Pancreas (tissue), 10 donors: ENCODE results near the gene CCDC63. TPM values are rescaled to one million over a fixed set of nuclear protein-coding genes. Genes with fewer than 3 reads are reported as not detected.

Experiments
- ATAC-seq, 4 donors: fragments of 200-7000 bp; cut with Tn5 transposase; one replicate each; pipeline versions ENCODE4 v1.8.0 to v1.9.1; 2020; ENCODE audit warnings: mild to moderate bottlenecking in 4 of 4, moderate library complexity in 4 of 4
- DNase-seq, 6 donors: peaks; one replicate each; pipeline ENCODE4 v3.0.0-alpha.2; 2020
- FAIRE-seq: peaks from 2 replicates; lab custom pipeline; 2012; peaks lifted over from hg19 to GRCh38; lab: Jason Lieb, UNC
- H3K27ac ChIP-seq, 4 donors: fragments of 200-600 bp; sonication (generic); 1 replicate in 3 of 4; 2 replicates in 1 of 4; pipeline versions ENCODE4 v1.5.0 to v1.8.0; 2020
- H3K27me3 ChIP-seq, 4 donors: fragments of 200-600 bp; one replicate each; pipeline ENCODE4 v1.8.0; 2021
- H3K36me3 ChIP-seq, 3 donors: fragments of 200-600 bp; sonication (generic) in 1 of 3; one replicate each; pipeline versions ENCODE4 v1.5.0 to v1.8.0; 2020 to 2021
- H3K4me1 ChIP-seq, 3 donors: fragments of 200-600 bp; one replicate each; pipeline ENCODE4 v1.8.0; 2021
- H3K4me3 ChIP-seq, 4 donors: fragments of 200-600 bp; sonication (generic) in 2 of 4; one replicate each; pipeline versions ENCODE4 v1.5.0 to v1.8.0; 2020 to 2021
- H3K9me3 ChIP-seq, 4 donors: fragments of 200-600 bp; one replicate each; pipeline ENCODE4 v1.8.0; 2021
- WGBS, 2 donors: extraction: QIAGEN DNeasy Blood & Tissue Kit; methylation state at CpG; one replicate each; pipeline ENCODE4 v1.1.7; 2013; 5-methylcytosine and 5-hydroxymethylcytosine counted together
- intact Hi-C, 3 donors: fragments of 100-400 bp; cut with DNase I; formaldehyde crosslinking; loops; one replicate each; pipeline versions ENCODE4 v1.11.1 to v1.14.2; 2022
- polyA plus RNA-seq, 2 donors: library from polyadenylated mRNA; stranded (reverse); fragments of 200-250 nt; gene quantifications; one replicate each; pipeline ENCODE4 v1.2.3, GENCODE V29; 2013
- total RNA-seq, 6 donors: library from RNA; stranded (reverse); fragmentation: NEBNext Ultra II Directional in 4 of 6; extraction: Animal tissue kit (Norgen Biotek cat#: 25700) in 4 of 6; gene quantifications; one replicate each; pipeline versions ENCODE4 v1.2.1 to v1.2.4, GENCODE V29; 2021 to 2023
- TF ChIP-seq, protein P1 (sequence below), 4 donors: fragments of 200-600 bp; sonication (generic) in 3 of 4; IDR thresholded peaks; one replicate each; pipeline versions ENCODE4 v1.5.0 to v1.8.0; 2021; ENCODE audit warnings: antibody characterized with exemption in 4 of 4
- donor health status: healthy with polysubstance abuse.
- donor health status: DM: no; HTN: no; CAD: no; lungs with moderate emphysema.
- donor health status: DM: no; HTN: no; CAD: no.
- donor health status: control.
- donor health status: control.
- donor health status: Bipolar disorder and iron deficiency.
- donor health status: DM: yes; HTN: yes; CAD: no.
- donor health status: DM: no; HTN: no; CAD: no.
- donor health status: DM: no; HTN: no; CAD: no.
- donor health status: DM: yes; HTN: yes; CAD: no.

The CCDC63 gene
- total and polyA plus RNA-seq, 8 donors, result not detected

DNA sequence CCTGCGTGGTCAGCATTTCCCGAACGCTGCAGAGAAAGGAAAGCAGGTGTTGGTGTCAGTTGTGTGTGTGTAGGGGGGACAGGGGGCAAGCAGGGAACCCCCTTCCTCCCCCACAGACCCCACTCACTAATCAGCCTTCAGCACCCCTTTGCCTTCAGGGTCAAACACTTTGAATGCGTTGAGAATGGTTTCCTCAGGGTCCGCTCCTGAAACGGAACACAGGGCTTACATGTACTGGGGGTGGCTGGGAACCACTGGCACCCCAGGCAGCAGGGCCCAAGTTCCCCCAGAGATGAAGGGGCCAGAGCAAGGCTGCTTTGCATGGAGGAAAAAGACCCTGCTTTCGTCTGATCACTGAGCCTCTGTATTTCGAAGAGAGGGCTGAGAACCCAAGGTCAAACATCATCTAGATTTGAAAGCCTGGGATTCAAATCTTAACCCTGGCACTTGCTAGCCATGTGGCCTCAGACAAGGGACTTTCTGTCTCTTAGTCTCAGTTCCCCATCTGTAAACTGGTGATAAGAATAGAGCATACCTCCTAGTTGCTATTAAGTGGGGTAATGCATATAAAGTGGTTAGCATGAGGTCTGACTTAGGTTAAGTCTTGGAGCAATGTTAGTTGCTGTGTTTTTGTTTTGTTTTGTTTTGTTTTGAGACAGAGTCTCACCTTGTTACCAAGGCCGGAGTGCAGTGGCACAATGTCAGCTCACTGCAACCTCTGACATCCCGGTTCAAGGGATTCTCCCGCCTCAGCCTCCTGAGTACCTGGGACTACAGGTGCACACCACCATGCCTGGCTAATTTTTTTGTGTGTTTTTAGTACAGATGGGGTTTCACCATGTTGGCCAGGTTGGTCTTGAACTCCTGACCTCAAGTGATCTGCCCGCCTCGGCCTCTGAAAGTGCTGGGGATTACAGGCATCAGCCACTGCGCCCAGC is 66.6 kb downstream of the CCDC63 start:
- ATAC-seq, result no peak
- intact Hi-C loops, result no loop called here
- no peak overlapping the region for H3K4me3 ChIP-seq
- no peak overlapping the region for H3K27ac ChIP-seq
- TF ChIP-seq, protein P1, sequence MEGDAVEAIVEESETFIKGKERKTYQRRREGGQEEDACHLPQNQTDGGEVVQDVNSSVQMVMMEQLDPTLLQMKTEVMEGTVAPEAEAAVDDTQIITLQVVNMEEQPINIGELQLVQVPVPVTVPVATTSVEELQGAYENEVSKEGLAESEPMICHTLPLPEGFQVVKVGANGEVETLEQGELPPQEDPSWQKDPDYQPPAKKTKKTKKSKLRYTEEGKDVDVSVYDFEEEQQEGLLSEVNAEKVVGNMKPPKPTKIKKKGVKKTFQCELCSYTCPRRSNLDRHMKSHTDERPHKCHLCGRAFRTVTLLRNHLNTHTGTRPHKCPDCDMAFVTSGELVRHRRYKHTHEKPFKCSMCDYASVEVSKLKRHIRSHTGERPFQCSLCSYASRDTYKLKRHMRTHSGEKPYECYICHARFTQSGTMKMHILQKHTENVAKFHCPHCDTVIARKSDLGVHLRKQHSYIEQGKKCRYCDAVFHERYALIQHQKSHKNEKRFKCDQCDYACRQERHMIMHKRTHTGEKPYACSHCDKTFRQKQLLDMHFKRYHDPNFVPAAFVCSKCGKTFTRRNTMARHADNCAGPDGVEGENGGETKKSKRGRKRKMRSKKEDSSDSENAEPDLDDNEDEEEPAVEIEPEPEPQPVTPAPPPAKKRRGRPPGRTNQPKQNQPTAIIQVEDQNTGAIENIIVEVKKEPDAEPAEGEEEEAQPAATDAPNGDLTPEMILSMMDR (IDR thresholded peaks at IDR 0.05), result no peak
- no peaks in the 10 kb centered on the region for H3K4me1 ChIP-seq
- WGBS, 2 donors, result 71 to 72% methylated on average over 14 of the region's 14 CpGs
- no peaks in the 10 kb centered on the region for H3K27me3 ChIP-seq
- no peak for DNase-seq
- H3K36me3 ChIP-seq, result no peaks in the 10 kb centered on the region
- no peaks in the 10 kb centered on the region for H3K9me3 ChIP-seq
- FAIRE-seq, result no peak

DNA sequence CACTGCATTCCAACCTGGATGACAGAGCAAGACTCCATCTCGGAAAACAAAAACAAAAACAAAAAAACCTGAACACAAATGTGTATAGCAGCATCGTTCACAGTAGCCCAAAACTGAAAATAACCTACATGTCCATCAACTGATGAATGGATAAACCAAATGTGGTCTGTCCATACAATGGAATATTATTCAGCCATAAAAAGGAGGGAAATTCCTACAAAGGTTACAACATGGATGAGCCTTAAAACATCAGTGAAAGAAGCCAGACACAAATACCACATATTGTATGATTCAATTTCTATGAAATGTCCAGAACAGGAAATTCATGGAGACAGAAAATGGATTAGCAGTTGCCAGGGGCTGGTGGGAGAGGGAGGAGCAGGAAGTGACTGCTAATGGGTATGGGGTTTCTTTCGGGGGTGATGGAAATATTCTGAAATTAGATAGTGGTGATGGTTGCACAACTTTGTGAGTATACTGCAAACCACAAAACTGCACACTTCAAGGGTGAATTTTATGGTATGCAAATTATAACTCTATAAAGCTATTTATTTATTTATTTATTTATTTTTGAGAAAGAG is 69.6 kb downstream of the CCDC63 start:
- Histone ChIP-seq H3K27ac (no peak overlapping the region), H3K4me3 (no peak overlapping the region), H3K36me3 (no peaks in the 10 kb centered on the region), H3K27me3 (no peaks in the 10 kb centered on the region), H3K4me1 (no peaks in the 10 kb centered on the region), H3K9me3 (no peaks in the 10 kb centered on the region)
- FAIRE-seq (no peak), ATAC-seq (no peak), DNase-seq (no peak)
- WGBS, 2 donors, result 75 to 83% methylated on average over 3 of the region's 3 CpGs
- TF ChIP-seq, protein P1 (IDR thresholded peaks at IDR 0.05), result no peak
- intact Hi-C loops, result no loop called here

DNA sequence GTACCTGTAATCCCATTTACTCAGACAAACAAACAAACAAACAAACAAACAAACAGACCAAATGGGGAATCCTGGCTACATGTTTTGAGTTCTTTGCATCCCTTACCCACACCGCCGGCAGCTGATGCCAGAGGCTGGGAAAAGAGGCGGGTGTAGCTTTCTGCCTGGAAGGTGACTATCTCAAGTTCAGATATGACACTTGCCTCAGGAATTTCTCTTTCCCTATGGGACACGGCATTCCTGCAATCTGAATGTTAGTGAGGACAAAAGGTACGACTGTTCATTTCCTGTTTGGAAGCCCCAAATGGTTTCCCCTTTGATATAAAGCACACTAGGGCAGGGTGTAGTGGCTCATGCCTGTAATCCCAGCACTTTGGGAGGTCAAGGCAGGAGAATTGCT is 70.7 kb downstream of the CCDC63 start:
- WGBS, 2 donors, result 29 to 35% methylated on average over 5 of the region's 5 CpGs
- Histone ChIP-seq H3K9me3 (no peaks in the 10 kb centered on the region), H3K4me1 (no peaks in the 10 kb centered on the region), H3K4me3 (no peak overlapping the region), H3K27ac (no peak overlapping the region), H3K27me3 (no peaks in the 10 kb centered on the region), H3K36me3 (no peaks in the 10 kb centered on the region)
- no peak for ATAC-seq
- TF ChIP-seq, protein P1 (IDR thresholded peaks at IDR 0.05), result no peak
- FAIRE-seq, result no peak
- DNase-seq, result no peak
- intact Hi-C loops, result no loop called here

DNA sequence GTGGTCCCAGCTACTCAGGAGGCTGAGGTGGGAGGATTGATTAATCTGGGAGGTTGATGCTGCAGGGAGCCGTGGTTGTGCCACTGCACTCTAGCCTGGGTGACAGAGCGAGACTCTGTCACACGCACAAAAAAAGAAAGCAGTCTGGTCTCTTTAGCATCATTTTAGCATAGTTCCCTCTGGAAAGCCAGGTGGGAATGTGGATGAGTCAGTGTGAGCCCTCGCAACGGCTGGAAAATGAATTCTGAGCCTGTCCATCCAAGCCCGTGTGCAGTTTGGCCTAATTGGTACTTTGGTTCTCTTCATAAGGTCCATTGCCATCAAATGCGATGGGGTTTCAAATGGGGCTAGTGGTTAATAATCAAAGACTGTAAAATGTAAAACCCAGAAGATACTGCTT is 71.2 kb downstream of the CCDC63 start:
- DNase-seq (no peak), ATAC-seq (no peak), FAIRE-seq (no peak)
- intact Hi-C loops, result no loop called here
- Histone ChIP-seq H3K4me1 (no peaks in the 10 kb centered on the region), H3K4me3 (no peak overlapping the region), H3K9me3 (no peaks in the 10 kb centered on the region), H3K27me3 (no peaks in the 10 kb centered on the region), H3K27ac (no peak overlapping the region), H3K36me3 (no peaks in the 10 kb centered on the region)
- TF ChIP-seq, protein P1 (IDR thresholded peaks at IDR 0.05), result no peak
- 70 to 80% methylated on average over 7 of the region's 7 CpGs for WGBS, 2 donors

DNA sequence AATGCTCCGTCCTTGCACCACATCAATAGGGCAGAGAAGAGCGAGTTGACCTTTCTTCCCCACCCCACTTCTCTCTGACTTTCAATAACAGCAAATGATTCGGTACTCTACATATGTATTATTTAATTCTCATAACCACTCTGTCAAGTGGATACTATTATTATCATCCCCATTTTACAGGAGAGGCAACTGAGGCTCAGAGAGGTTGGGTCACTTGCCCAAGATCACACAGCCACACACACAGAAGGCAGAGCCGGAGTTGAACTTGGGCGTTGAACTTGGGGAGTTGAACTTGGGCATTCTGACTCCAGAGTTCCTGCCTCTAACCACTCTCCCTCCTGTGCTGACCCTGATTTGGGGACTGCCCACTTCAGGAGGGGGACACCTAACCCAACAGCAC is 72.9 kb downstream of the CCDC63 start:
- Histone ChIP-seq H3K36me3 (no peaks in the 10 kb centered on the region), H3K9me3 (no peaks in the 10 kb centered on the region), H3K27ac (no peak overlapping the region), H3K4me3 (no peak overlapping the region), H3K4me1 (no peaks in the 10 kb centered on the region), H3K27me3 (no peaks in the 10 kb centered on the region)
- intact Hi-C loops, result no loop called here
- 70 to 73% methylated on average over 5 of the region's 5 CpGs for WGBS, 2 donors
- FAIRE-seq (no peak), ATAC-seq (no peak), DNase-seq (no peak)
- TF ChIP-seq, protein P1 (IDR thresholded peaks at IDR 0.05), result no peak
